BJ (cell line): ENCODE results near the gene NPHP4. TPM values are rescaled to one million over a fixed set of nuclear protein-coding genes. Genes with fewer than 3 reads are reported as not detected.

Source experiments
- CTCF ChIA-PET: fragments of 350-600 bp; formaldehyde crosslinking; extraction: SDS; loops from one replicate; lab custom pipeline; 2021; ENCODE audit warnings: antibody characterized with exemption, inconsistent platforms; lab: Yijun Ruan, JAX
- POLR2A ChIA-PET: fragments of 300-600 bp; sonication (Branson Sonifier 250); formaldehyde crosslinking; extraction: SDS; loops from one replicate; lab custom pipeline; 2021; ENCODE audit warnings: antibody characterized with exemption; lab: Charles Lee
- DNase-seq: peaks from one replicate; pipeline ENCODE4 v3.0.0-alpha.2; 2011; ENCODE audit warnings: low read depth
- H3K27me3 ChIP-seq: 2 replicates; pipeline ENCODE4 v1.6.0; 2011; ENCODE audit warnings: low read length; ENCODE audit not compliant: control insufficient read depth, insufficient read depth
- H3K36me3 ChIP-seq: 2 replicates; pipeline ENCODE4 v1.5.1; 2011; ENCODE audit warnings: low read length; ENCODE audit not compliant: control insufficient read depth, insufficient read depth
- H3K4me3 ChIP-seq: 2 replicates; pipeline ENCODE4 v1.5.1; 2011; ENCODE audit warnings: low read depth, mild to moderate bottlenecking, control low read depth, low read length
- polyA plus RNA-seq: library from polyadenylated mRNA; depleted of rRNA; stranded (reverse); fragments of >200 nt; gene quantifications from 2 replicates; pipeline ENCODE4 v1.2.3, GENCODE V29; 2011
- TF ChIP-seq, protein P1 (sequence below): IDR thresholded peaks from 2 replicates; pipeline ENCODE4 v1.5.1; 2011; ENCODE audit warnings: low read depth, mild to moderate bottlenecking, control low read depth, inconsistent platforms, low read length, moderate library complexity; ENCODE audit not compliant: insufficient read depth

The NPHP4 gene
- polyA plus RNA-seq, 1 experiment: 4.3 TPM

DNA sequence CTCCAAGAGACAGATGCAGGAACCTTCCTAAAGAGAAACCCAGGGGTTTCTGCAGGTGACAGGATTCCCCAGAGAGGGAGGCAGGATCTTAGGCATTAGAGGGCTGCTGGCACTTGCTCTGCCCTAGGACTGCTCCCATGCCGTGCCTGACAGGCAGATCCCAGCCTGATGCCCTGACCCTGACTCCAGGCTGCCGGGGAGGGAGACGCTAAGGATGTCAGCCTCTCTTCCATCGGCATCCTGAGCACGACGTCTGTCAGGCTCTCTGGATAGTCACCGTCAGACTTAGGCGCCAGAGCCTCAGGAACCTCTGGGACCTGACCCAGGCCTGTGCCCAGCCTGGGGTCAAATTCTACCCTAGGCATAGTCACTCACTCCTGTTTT is 157.1 kb downstream of the NPHP4 start:
- POLR2A ChIA-PET: no interaction called here

DNA sequence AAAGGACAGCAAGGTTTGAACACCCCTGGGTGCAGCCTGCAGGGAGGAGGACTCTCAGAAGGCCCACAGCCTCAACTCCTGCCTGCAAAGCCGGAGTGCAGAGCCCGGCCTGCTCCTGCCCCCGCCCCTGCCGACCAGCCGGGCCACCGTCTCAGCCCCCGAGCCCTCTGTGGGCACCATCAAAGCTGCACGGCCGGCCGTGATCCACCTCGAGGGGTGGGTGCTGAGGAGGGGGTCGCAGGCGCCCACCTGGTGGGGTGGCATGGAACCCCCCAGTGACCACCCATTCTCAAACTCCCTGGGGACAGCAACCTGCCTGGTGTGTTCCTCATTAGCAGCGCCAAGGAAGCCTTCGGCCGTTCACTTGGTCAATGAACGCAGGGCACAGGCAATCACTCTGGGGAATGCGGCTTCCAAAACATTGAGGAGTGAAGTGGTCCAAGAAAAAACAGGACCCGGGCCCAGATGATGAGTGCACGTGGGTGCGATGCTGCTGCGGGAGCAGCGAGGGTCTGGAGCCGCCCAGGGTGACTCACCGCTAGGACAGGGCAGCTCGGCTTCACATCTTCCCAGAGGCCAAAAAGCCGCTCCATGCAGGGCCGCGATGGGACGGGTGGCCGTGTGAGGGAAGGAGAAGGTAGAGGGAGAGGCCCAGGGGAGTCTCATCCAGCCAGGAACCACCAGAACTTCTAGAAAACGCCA is 157.6 kb downstream of the NPHP4 start:
- no peaks in the 10 kb centered on the region for H3K36me3 ChIP-seq
- ChIA-PET CTCF (no interaction called here), POLR2A (no interaction called here)
- no peaks in the 10 kb centered on the region for H3K27me3 ChIP-seq
- H3K4me3 ChIP-seq: no peak overlapping the region
- TF ChIP-seq, protein P1, sequence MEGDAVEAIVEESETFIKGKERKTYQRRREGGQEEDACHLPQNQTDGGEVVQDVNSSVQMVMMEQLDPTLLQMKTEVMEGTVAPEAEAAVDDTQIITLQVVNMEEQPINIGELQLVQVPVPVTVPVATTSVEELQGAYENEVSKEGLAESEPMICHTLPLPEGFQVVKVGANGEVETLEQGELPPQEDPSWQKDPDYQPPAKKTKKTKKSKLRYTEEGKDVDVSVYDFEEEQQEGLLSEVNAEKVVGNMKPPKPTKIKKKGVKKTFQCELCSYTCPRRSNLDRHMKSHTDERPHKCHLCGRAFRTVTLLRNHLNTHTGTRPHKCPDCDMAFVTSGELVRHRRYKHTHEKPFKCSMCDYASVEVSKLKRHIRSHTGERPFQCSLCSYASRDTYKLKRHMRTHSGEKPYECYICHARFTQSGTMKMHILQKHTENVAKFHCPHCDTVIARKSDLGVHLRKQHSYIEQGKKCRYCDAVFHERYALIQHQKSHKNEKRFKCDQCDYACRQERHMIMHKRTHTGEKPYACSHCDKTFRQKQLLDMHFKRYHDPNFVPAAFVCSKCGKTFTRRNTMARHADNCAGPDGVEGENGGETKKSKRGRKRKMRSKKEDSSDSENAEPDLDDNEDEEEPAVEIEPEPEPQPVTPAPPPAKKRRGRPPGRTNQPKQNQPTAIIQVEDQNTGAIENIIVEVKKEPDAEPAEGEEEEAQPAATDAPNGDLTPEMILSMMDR: no peak
- no peak for DNase-seq

More for the DNA sequence above, 157.1 kb downstream of the NPHP4 start:
- Histone ChIP-seq H3K4me3 (no peak overlapping the region), H3K36me3 (no peaks in the 10 kb centered on the region), H3K27me3 (no peaks in the 10 kb centered on the region)
- CTCF ChIA-PET: no interaction called here
- no peak for DNase-seq
- TF ChIP-seq, protein P1: no peak

GRCh38 chr1:5833911-5834310 is 158.3 kb downstream of the NPHP4 start:
- CTCF ChIA-PET: interaction anchor here (0.7 kb wide), 1 partner anchor 83 kb away, joined by 3 read pairs; no protein-coding TSS in a partner anchor
- Histone ChIP-seq H3K27me3 (no peaks in the 10 kb centered on the region), H3K4me3 (no peak overlapping the region), H3K36me3 (no peaks in the 10 kb centered on the region)
- no peak for DNase-seq
- POLR2A ChIA-PET: no interaction called here
- TF ChIP-seq, protein P1: no peak

DNA sequence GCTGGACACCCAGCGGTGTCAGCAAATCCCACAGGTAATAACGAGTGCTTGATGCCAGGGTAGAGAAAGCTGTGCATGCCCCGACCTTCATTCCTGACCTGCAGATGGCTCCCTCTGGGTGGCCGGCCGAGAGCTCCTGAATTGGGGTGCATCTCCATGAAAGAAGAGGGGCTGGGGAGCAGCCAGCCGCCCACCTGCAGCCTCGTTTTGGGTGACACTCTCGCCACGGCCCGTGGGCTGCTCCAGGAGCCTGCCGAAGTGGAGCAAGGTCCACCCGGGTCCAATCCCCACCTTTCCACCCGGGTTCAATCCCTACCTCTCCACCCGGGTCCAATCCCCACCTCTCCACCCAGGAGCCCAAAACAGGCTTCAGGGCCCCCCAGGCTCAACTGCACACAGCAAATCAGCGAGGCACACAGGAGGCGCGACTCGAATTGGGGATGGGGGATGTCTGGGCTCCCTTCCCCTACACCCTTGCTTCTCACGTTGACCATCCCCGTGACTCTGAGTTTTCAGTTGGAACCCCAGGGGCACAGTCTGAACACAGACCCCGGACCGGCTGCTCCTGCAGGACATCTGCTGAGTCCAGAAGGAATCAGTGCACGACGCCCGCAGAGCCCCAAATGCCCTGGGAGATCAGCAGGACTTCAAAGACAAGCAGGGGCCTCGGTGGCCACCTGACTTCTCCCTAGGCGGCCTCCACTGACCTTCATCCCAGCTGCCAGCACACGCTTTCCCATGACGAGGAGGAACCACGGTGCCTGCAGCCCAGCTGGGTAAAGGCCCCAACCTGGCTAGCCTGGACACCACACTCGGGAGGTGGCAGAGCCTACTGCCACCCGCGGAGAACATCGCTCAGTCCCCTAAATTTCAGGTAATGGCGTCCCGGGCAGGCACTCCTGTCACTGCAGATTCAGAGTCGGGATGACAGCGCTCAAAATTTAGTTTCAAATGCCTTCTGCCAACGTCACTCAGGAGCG is 159.0 kb downstream of the NPHP4 start:
- Histone ChIP-seq H3K4me3 (no peak overlapping the region), H3K36me3 (no peaks in the 10 kb centered on the region), H3K27me3 (no peaks in the 10 kb centered on the region)
- ChIA-PET CTCF (interaction anchor here (0.7 kb wide), 1 partner anchor 84 kb away, joined by 3 read pairs; no protein-coding TSS in a partner anchor), POLR2A (no interaction called here)
- TF ChIP-seq, protein P1: no peak
- DNase-seq: no peak

DNA sequence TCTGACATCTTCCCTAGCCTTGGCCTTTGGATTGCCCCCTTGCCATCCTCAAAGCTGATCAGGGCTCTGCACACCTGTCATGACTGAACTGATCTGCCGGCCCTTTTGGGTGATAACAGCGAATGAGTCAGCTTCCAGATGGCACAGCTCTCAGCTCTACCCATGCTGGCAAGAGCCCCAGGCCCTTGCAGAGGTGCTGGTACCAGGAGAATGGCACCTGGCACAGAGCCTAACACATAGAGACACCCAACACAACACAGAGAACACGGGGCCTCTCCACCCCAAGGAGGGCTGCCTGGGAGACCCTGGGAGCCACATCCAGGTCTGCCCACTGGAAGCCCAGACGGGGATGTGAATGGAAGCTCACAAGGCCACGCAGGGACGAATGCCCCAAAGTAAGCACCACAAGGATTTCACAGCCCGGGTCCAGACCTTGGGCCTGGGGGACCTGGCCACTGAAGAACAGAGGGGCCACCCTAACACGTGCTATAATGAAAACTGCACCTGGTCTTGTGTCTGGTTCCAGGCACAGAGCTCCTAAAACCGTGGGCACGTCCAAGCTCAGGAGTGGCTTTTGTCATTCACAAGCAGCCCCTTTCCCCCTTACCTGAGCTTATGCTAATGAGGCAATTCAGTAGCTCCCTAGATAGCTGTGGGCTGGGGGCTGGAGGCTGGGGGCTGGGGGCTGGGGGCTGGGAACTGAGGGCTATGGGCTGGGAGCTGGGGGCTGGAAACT is 160.5 kb downstream of the NPHP4 start:
- TF ChIP-seq, protein P1: no peak
- CTCF ChIA-PET: no interaction called here
- POLR2A ChIA-PET: no interaction called here
- Histone ChIP-seq H3K4me3 (no peak overlapping the region), H3K36me3 (no peaks in the 10 kb centered on the region), H3K27me3 (no peaks in the 10 kb centered on the region)
- no peak for DNase-seq
